NCI-H146 (cell line): ENCODE measurements around the gene ATP6V1G2.
"Not testable (repeated sequence)": the region's sequence is repeated elsewhere in the genome, so short reads cannot be mapped to it uniquely, and the experiment has no call there.

ENCODE experiments used
- DNase-seq: peaks from one replicate; lab custom pipeline; 2025; lab: John Stamatoyannopoulos, UW

ATP6V1G2 gene

GRCh38 chr6:31529329-31530150, 16.9 kb downstream of the ATP6V1G2 start:
- no peak for DNase-seq

DNA sequence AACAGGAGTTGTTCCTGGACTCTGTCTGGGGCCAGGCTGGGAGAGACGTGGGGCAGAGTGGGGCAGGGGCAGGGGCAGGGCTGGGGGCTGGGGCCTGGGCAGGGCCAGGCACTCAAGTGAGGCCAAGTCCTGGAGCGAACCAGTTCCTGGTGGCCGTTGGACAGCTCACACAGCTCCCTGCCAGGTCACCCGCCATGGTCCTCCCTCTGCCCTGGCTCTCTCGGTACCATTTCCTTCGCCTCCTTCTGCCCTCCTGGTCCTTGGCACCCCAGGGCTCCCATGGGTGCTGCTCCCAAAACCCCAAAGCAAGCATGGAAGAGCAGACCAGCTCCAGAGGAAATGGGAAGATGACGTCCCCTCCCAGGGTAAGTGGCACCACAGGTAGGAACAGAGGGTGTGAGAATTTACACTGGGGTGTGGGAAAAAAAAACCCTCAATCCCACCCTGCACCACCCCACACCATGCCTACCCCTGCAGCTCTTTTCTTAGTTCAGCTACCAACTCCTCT, 17.5 kb downstream of the ATP6V1G2 start, which contains the start of gene MCCD1:
Gene MCCD1, plus strand, starts transcription at position 142 of the 508 bp plus-strand sequence. Its CDS starts 53 bp downstream, at position 195.
- no peak for DNase-seq

DNA sequence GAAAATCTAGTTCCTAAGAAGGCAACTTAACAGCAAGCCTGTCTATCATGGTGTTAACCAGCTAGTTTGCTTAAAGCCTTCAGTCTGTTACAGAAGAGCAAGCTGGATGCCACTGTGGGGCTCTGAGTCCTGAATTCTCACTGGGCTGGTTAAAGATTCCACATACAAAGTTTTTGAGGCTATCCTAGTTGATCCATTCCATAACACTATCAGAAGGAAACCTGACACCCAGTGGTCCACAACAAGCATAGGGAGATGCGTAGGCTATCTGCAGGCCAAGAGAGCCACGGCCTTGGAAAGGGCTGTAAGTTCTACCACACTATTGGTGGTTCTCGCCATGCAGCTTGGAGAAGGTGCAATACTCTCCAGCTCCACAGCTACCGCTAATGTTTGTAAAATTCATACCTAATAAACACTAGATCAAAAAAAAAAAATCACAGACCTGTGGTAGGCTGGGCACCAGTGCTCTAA, 18.1 kb downstream of the ATP6V1G2 start:
- no peak for DNase-seq

GRCh38 chr6:31525932-31526591, 20.3 kb downstream of the ATP6V1G2 start:
- no peak for DNase-seq

DNA sequence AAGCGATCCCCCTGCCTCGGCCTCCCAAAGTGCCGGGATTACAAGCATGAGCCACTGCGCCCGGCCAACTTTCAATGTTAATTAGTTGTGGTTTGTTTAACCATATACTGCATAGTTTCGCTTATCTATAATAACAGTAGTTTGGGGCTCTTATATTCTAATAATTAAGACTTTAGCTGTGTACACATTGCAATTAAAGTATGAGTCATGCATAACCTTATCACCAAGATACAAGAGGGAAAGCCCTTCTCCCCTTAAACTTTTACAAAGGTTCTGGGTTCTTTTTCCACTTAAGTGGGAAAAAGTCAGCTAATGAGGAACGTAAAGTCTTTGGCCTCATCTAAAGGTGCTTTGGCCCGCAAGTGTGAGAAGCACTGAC, 20.9 kb downstream of the ATP6V1G2 start:
- DNase-seq, result no peak

- DNase-seq, result peak; percentile 10
Observed at GRCh38 chr6:31521835-31522234, 24.6 kb downstream of the ATP6V1G2 start.

DNA sequence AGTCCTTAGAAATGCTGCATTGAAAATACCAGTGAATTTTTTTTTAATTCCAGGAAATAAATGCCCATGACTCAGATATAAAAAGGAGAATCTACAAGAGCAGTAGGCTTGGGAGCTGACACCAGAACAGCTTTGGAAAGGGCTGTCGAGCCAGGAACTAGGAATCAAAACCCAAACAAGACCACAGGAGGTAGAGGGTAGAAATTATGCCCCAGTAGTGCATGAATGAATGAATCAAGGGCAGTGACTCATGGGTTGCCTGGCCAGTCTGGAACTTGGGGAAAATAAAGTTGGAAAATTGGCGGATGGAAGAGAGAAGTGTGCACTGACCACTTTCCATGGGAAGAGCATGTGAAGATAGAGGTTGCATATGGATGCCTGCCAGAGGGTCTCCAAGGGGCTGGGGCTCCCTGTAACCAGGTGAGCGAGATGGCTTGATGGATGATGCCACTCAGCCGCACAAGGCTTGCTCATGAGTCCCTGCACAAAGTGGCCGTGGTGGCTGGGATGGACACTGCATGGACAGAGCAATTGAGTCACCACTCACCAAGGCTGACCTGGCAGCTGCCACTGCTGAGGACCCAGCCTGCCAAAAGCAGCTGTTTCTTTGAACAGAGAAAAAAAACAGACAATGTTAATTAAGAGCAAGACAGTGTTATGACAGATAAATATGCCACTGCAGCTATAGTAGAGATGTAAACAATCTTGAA, 32.8 kb downstream of the ATP6V1G2 start:
- no peak for DNase-seq

DNA sequence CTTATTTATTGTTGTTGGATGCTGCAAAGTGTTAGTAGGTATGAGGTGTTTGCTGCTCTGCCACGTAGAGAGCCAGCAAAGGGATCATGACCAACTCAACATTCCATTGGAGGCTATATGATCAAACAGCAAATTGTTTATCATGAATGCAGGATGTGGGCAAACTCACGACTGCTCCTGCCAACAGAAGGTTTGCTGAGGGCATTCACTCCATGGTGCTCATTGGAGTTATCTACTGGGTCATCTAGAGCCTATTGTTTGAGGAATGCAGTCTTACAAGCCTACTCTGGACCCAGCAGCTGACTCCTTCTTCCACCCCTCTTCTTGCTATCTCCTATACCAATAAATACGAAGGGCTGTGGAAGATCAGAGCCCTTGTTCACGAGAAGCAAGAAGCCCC, 36.4 kb downstream of the ATP6V1G2 start:
- no peak for DNase-seq

DNA sequence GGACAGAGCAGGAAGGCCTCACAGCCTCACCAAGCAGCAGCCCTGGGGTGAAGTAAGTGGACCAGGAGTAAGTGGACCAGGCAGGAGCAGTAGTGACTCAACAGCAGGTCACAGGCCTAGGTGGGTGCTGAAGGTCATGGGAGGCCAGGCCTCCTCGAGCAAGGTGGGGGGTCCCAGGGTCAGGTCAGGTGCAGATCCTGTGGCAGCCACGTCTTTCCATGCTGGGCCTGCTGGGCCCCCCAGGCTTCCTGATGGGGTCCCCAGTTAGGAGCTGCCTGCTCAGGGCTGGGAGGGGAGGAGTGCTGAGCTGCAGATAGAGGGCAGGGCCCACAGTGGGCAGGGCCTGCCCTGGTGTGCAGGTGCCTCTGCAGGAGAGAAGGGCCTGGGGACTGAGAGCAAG, 37.4 kb downstream of the ATP6V1G2 start:
- DNase-seq, result not testable (repeated sequence)

DNA sequence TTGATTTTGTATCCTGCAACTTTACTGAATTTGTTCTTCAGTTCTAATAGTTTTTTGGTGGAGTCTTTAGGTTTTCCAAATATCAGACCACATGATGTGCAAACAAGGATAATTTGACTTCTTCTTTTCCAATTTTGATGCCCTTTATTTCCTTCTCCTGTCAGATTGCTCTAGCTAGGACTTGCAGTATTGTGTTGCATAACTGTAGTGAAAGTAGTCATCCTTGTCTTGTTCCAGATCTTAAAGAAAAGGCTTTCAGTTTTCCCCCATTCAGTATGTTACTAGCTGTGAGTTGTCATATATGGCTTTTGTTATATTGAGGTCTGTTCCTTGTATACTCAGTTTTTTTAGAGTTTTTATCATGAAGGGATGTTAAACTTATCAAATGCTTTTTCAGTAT, 43.8 kb downstream of the ATP6V1G2 start:
- no peak for DNase-seq

GRCh38 chr6:31499648-31500047, 46.8 kb downstream of the ATP6V1G2 start:
- DNase-seq, result not testable (repeated sequence)

- no peak for DNase-seq
Observed at GRCh38 chr6:31498748-31499147, 47.7 kb downstream of the ATP6V1G2 start.

DNA sequence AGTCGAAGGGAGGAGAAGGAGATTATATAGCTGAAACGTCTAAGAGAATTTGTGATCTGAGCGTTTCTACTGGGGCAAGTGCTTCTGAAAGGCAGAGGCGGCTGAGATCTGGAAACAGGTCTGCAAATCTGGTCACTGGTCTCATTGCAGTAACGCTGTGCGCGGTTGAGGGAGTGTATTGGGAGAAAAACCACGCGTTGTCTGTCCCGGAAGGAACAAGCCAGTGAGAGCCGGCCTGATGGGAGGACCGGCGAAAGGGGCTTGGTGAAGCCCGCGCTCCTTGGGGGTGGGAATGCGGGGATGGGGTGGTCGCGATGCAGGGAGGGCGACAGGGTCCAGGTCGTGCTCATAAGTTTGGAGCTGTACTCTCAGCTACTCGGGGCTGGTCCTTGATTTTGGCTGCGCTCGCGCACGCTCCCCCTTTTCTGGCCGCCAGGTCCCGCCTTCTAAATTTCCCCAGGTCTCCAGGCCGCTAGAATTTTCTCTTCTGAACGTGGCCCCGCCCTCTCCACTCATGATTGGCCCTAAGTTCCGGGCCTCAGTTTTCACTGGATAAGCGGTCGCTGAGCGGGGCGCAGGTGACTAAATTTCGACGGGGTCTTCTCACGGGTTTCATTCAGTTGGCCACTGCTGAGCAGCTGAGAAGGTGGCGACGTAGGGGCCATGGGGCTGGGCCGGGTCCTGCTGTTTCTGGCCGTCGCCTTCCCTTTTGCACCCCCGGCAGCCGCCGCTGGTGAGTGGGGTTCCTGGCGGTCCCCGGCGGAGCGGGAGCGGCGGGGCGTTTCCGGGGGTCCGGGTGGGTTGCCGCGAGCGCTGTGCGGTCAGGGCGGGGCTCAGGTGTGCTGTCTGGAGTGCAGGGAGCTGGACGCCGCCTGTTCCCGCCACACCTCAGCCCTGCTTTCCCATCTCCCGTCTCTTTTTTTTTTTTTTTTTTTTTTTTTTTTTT, 48.6 kb downstream of the ATP6V1G2 start, which contains the start of gene MICB:
Gene MICB, plus strand, starts transcription at position 615 of the 946 bp plus-strand sequence. Its CDS starts 49 bp downstream, at position 664.
- DNase-seq, result peak; percentile 53

- DNase-seq, result not testable (repeated sequence)
Observed at GRCh38 chr6:31496826-31497225, 49.6 kb downstream of the ATP6V1G2 start.

- DNase-seq, result no peak
Observed at GRCh38 chr6:31495580-31495979, 50.8 kb downstream of the ATP6V1G2 start.
